H9 (cell line): ENCODE data around the gene SCAMP5. TPM values are rescaled to one million over a fixed set of nuclear protein-coding genes. Genes with fewer than 3 reads are reported as not detected.

Experiments
- DNase-seq: peaks from one replicate; pipeline ENCODE4 v3.0.0-alpha.2; 2017
- H2AFZ ChIP-seq: one replicate; pipeline ENCODE4 v1.6.1; 2013; ENCODE audit warnings: mild to moderate bottlenecking, low read length, control low read depth, moderate library complexity
- H2AK5ac ChIP-seq: 2 replicates; pipeline ENCODE4 v1.6.1; 2013; ENCODE audit warnings: low read length, control low read depth, mixed read lengths; ENCODE audit not compliant: insufficient read length
- H2BK120ac ChIP-seq: one replicate; pipeline ENCODE4 v1.6.1; 2013; ENCODE audit warnings: low read depth, mild to moderate bottlenecking, low read length, control low read depth, inconsistent platforms; ENCODE audit not compliant: poor library complexity, severe bottlenecking
- H2BK12ac ChIP-seq: 2 replicates; pipeline ENCODE4 v1.6.1; 2013; ENCODE audit warnings: low read length, control low read depth, mixed read lengths, low read depth; ENCODE audit not compliant: insufficient read length
- H2BK15ac ChIP-seq: 2 replicates; pipeline ENCODE4 v1.6.1; 2013; ENCODE audit warnings: low read depth, low read length, control low read depth
- H2BK20ac ChIP-seq: one replicate; pipeline ENCODE4 v1.6.1; 2013; ENCODE audit warnings: low read depth, mild to moderate bottlenecking, low read length, control low read depth, inconsistent platforms; ENCODE audit not compliant: poor library complexity, severe bottlenecking
- H2BK5ac ChIP-seq: 2 replicates; pipeline ENCODE4 v1.6.1; 2013; ENCODE audit warnings: low read length, control low read depth, mixed read lengths; ENCODE audit not compliant: insufficient read length
- H3K14ac ChIP-seq: 2 replicates; pipeline ENCODE4 v1.6.1; 2013; ENCODE audit warnings: low read length, control low read depth; ENCODE audit not compliant: insufficient read depth
- H3K18ac ChIP-seq: 2 replicates; pipeline ENCODE4 v1.6.1; 2013; ENCODE audit warnings: low read depth, mild to moderate bottlenecking, mixed read lengths, low read length, control low read depth; ENCODE audit not compliant: insufficient read length
- H3K23ac ChIP-seq: 2 replicates; pipeline ENCODE4 v1.6.1; 2013; ENCODE audit warnings: low read length, control low read depth, mixed read lengths, low read depth; ENCODE audit not compliant: insufficient read length
- H3K23me2 ChIP-seq: 2 replicates; pipeline ENCODE4 v1.6.1; 2013; ENCODE audit warnings: low read depth, mild to moderate bottlenecking, mixed read lengths, low read length, control low read depth; ENCODE audit not compliant: insufficient read length, poor library complexity, severe bottlenecking
- H3K27ac ChIP-seq: 2 replicates; pipeline ENCODE4 v1.5.1; 2013; ENCODE audit warnings: low read length, control low read depth, mixed read lengths, low read depth; ENCODE audit not compliant: insufficient read length
- H3K27me3 ChIP-seq: 2 replicates; pipeline ENCODE4 v1.6.1; 2013; ENCODE audit warnings: low read length, control low read depth, inconsistent platforms; ENCODE audit not compliant: insufficient read depth
- H3K4ac ChIP-seq: 2 replicates; pipeline ENCODE4 v1.6.1; 2013; ENCODE audit warnings: low read depth, mild to moderate bottlenecking, control low read depth, inconsistent platforms, low read length, moderate library complexity
- H3K4me1 ChIP-seq: 2 replicates; pipeline ENCODE4 v1.6.1; 2013; ENCODE audit warnings: low read length, control low read depth, inconsistent platforms; ENCODE audit not compliant: insufficient read depth
- H3K4me2 ChIP-seq: 2 replicates; pipeline ENCODE4 v1.6.1; 2013; ENCODE audit warnings: low read length, control low read depth, mixed read lengths; ENCODE audit not compliant: insufficient read length, insufficient read depth
- H3K56ac ChIP-seq: 2 replicates; pipeline ENCODE4 v1.6.1; 2013; ENCODE audit warnings: low read depth, mild to moderate bottlenecking, mixed read lengths, low read length, control low read depth; ENCODE audit not compliant: insufficient read length
- H3K79me1 ChIP-seq: 2 replicates; pipeline ENCODE4 v1.6.1; 2013; ENCODE audit warnings: low read depth, mild to moderate bottlenecking, moderate library complexity, low read length, control low read depth, inconsistent platforms; ENCODE audit not compliant: insufficient read depth, poor library complexity, severe bottlenecking
- H3K79me2 ChIP-seq: 2 replicates; pipeline ENCODE4 v1.6.1; 2013; ENCODE audit warnings: low read length, control low read depth, inconsistent platforms; ENCODE audit not compliant: insufficient read depth
- H3K9ac ChIP-seq: 2 replicates; pipeline ENCODE4 v1.6.1; 2013; ENCODE audit warnings: low read length, control low read depth, mixed read lengths; ENCODE audit not compliant: insufficient read length; ENCODE audit errors: extremely low read depth
- H3K9me3 ChIP-seq: one replicate; pipeline ENCODE4 v1.6.1; 2013; ENCODE audit warnings: low read depth, low read length, inconsistent platforms; ENCODE audit not compliant: control insufficient read depth
- H3T11ph ChIP-seq: one replicate; pipeline ENCODE4 v1.6.1; 2013; ENCODE audit warnings: mild to moderate bottlenecking, low read length, control low read depth, inconsistent platforms
- H4K20me1 ChIP-seq: one replicate; pipeline ENCODE4 v1.6.1; 2013; ENCODE audit not compliant: control insufficient read depth, insufficient read length, insufficient read depth
- H4K5ac ChIP-seq: 2 replicates; pipeline ENCODE4 v1.6.1; 2013; ENCODE audit warnings: low read depth, mild to moderate bottlenecking, mixed read lengths, low read length, control low read depth; ENCODE audit not compliant: insufficient read length
- H4K8ac ChIP-seq: replicated peaks from 2 replicates; pipeline ENCODE4 v1.6.1; 2013; ENCODE audit warnings: low read length, control low read depth, mixed read lengths, low read depth; ENCODE audit not compliant: insufficient read length
- H4K91ac ChIP-seq: 2 replicates; pipeline ENCODE4 v1.6.1; 2013; ENCODE audit warnings: low read depth, mild to moderate bottlenecking, moderate library complexity, mixed read lengths, low read length, control low read depth; ENCODE audit not compliant: insufficient read length
- H3K27ac Mint-ChIP-seq, 3 experiments: 2 replicates in 2 of 3; 3 replicates in 1 of 3; pipeline ENCODE4 v1.8.0; 2020 to 2021; ENCODE audit warnings: mixed read lengths in 3 of 3, mild to moderate bottlenecking in 1 of 3, moderate library complexity in 1 of 3
- H3K27me3 Mint-ChIP-seq: 2 replicates; pipeline ENCODE4 v1.8.0; 2021; ENCODE audit warnings: low read depth, mild to moderate bottlenecking, moderate library complexity, mixed read lengths
- H3K36me3 Mint-ChIP-seq, 3 experiments: 2 replicates in 2 of 3; 3 replicates in 1 of 3; pipeline ENCODE4 v1.8.0; 2020 to 2021; ENCODE audit warnings: low read depth in 3 of 3, mixed read lengths in 3 of 3; ENCODE audit not compliant: insufficient read depth in 1 of 3
- H3K4me1 Mint-ChIP-seq, 2 experiments: 2 replicates each; pipeline ENCODE4 v1.8.0; 2020; ENCODE audit warnings: mixed read lengths in 2 of 2
- H3K4me3 Mint-ChIP-seq, 2 experiments: 2 replicates in 1 of 2; 3 replicates in 1 of 2; pipeline ENCODE4 v1.8.0; 2020 to 2021; ENCODE audit warnings: mild to moderate bottlenecking in 2 of 2, mixed read lengths in 2 of 2, moderate library complexity in 1 of 2
- H3K9me3 Mint-ChIP-seq, 2 experiments: 2 replicates in 1 of 2; 3 replicates in 1 of 2; pipeline ENCODE4 v1.8.0; 2020; ENCODE audit warnings: mild to moderate bottlenecking in 2 of 2, mixed read lengths in 2 of 2, moderate library complexity in 1 of 2
- WGBS: extraction: QIAGEN DNeasy Blood & Tissue Kit; methylation state at CpG from one replicate; pipeline ENCODE4 v1.1.7; 2013; ENCODE audit warnings: missing lambda C conversion rate, low lambda C conversion rate, mixed read lengths; ENCODE audit not compliant: insufficient read length; ENCODE audit errors: extremely low coverage; 5-methylcytosine and 5-hydroxymethylcytosine counted together
- total RNA-seq: library from RNA; stranded (reverse); gene quantifications from 2 replicates; pipeline ENCODE4 v1.2.1, GENCODE V29; 2021
- TF ChIP-seq, protein P1 (sequence below): fragments of 200-600 bp; sonication (generic); conservative IDR thresholded peaks from 3 replicates; pipeline ENCODE4 v1.8.0; 2021; ENCODE audit warnings: antibody characterized with exemption, mild to moderate bottlenecking

SCAMP5 gene
- total RNA-seq, 1 experiment from 2014 or later = 47.8 TPM

GRCh38 chr15:74997141-74997540 lies 1.8 kb downstream of the SCAMP5 start:
- H3K27me3 ChIP-seq = no peaks in the 10 kb centered on the region
- H3K4ac ChIP-seq = no peak overlapping the region
- Mint-ChIP-seq H3K4me3 (peak overlapping the region; percentile 15 to 92; a peak in 4 of 5 replicates), H3K4me1 (peaks cover 13 to 19% of the 10 kb centered on the region in 2 experiments), H3K36me3 (peaks cover 9 to 22% (median 16%) of the 10 kb centered on the region in 3 experiments; a peak in 6 of 7 replicates), H3K27ac (no peak overlapping the region; a peak in 1 of 7 replicates), H3K27me3 (peaks cover 15% of the 10 kb centered on the region), H3K9me3 (peaks cover 2 to 4% of the 10 kb centered on the region in 2 experiments; a peak in 3 of 5 replicates)
- H4K91ac ChIP-seq = no peak overlapping the region
- no peak overlapping the region for H3K9ac ChIP-seq
- H4K8ac ChIP-seq = no peak overlapping the region
- H3K79me2 ChIP-seq = no peaks in the 10 kb centered on the region; the same call in 1 of the 2 replicates
- H3K18ac ChIP-seq = no peak overlapping the region
- H3T11ph ChIP-seq = no peak overlapping the region
- no peak overlapping the region for H2BK20ac ChIP-seq
- no peak overlapping the region for H2AFZ ChIP-seq
- no peak overlapping the region for H4K5ac ChIP-seq
- no peak overlapping the region for H2BK120ac ChIP-seq
- no peaks in the 10 kb centered on the region for H4K20me1 ChIP-seq
- H2AK5ac ChIP-seq = no peak overlapping the region
- DNase-seq = no peak
- no peak overlapping the region for H2BK15ac ChIP-seq
- no CpG with 5 or more reads among the region's 4 CpGs for WGBS
- peaks cover 2% of the 10 kb centered on the region for H3K79me1 ChIP-seq
- no peak overlapping the region for H3K56ac ChIP-seq
- no peak overlapping the region for H3K23ac ChIP-seq
- no peak overlapping the region for H3K14ac ChIP-seq
- TF ChIP-seq, protein P1, sequence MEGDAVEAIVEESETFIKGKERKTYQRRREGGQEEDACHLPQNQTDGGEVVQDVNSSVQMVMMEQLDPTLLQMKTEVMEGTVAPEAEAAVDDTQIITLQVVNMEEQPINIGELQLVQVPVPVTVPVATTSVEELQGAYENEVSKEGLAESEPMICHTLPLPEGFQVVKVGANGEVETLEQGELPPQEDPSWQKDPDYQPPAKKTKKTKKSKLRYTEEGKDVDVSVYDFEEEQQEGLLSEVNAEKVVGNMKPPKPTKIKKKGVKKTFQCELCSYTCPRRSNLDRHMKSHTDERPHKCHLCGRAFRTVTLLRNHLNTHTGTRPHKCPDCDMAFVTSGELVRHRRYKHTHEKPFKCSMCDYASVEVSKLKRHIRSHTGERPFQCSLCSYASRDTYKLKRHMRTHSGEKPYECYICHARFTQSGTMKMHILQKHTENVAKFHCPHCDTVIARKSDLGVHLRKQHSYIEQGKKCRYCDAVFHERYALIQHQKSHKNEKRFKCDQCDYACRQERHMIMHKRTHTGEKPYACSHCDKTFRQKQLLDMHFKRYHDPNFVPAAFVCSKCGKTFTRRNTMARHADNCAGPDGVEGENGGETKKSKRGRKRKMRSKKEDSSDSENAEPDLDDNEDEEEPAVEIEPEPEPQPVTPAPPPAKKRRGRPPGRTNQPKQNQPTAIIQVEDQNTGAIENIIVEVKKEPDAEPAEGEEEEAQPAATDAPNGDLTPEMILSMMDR = no peak
- H3K4me2 ChIP-seq = no peak overlapping the region
- peaks cover 8% of the 10 kb centered on the region for H3K23me2 ChIP-seq
- H2BK5ac ChIP-seq = no peak overlapping the region
- H2BK12ac ChIP-seq = no peak overlapping the region
- H3K4me1 ChIP-seq = no peaks in the 10 kb centered on the region
- no peak overlapping the region for H3K27ac ChIP-seq
- no peaks in the 10 kb centered on the region for H3K9me3 ChIP-seq
